NCI-H460 (cell line): ENCODE results near the gene TP53I13. TPM values are rescaled to one million over a fixed set of nuclear protein-coding genes. Genes with fewer than 3 reads are reported as not detected.
"Not testable (repeated sequence)": the region's sequence is repeated elsewhere in the genome, so short reads cannot be mapped to it uniquely, and the experiment has no call there.

Source experiments
- DNase-seq: peaks from one replicate; pipeline ENCODE4 v3.0.0-alpha.2; 2016; ENCODE audit warnings: low read depth; ENCODE audit errors: extremely low read depth
- polyA plus RNA-seq: library from polyadenylated mRNA; depleted of rRNA; stranded (reverse); fragments of >200 nt; gene quantifications from 2 replicates; pipeline ENCODE4 v1.2.3, GENCODE V29; 2014; cell fraction: nucleus; rRNA removed
- total RNA-seq: library from RNA; depleted of rRNA; stranded (reverse); fragments of >200 nt; shearing (Covaris generic); gene quantifications from 2 replicates; pipeline ENCODE4 v1.2.3, GENCODE V29; 2014; rRNA removed

TP53I13 gene
- 65.2 and 83.3 TPM in 2 replicates for total RNA-seq
- polyA plus RNA-seq: 284 and 327 TPM in 2 replicates

DNA sequence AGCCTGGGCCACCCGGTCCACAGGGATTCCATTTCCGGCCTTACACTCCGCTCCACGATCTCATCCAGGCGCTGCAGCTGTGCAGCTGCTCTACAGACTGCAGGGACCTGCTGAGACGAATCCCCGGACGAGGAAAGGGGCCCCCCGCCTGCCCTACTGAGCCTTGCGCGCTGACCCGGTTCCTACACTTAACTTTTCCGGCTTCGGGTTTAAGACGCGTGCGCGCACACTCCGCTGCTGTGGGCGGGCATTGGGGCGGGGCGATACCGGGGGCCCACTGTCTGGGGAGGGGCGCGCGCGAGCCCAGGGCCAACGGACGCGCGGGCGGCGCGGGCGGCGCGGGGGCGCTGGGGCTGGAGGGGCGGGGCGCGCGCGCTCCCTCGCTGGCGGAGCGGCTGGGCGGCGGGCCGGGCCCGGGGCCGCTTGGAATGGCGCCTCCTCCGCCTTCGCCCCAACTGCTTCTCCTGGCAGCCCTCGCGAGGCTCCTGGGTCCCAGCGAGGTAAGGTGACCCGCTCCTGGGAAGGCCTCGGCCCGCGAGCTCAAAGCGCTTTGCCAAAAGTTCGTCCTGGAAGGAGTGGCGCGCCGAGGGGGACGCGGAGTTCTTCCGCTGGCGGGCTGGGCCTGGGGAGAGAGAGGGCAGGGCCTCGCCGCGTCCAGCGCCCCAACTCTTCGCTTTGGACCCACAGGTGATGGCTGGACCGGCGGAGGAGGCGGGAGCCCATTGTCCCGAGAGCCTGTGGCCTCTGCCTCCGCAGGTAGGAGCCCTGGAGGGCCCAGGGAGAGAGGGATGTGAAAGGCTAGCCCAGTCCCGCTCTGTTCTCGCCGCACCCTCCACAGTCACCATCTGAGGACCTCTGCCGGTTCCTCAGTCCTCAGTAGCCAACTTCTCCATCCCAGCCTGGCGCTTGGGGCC, at the start of gene TP53I13:
TP53I13 (plus strand) TSS at position 371 of the 914 bp plus-strand sequence; CDS start at position 429, 58 bp downstream.
- DNase-seq: peak; percentile 82

DNA sequence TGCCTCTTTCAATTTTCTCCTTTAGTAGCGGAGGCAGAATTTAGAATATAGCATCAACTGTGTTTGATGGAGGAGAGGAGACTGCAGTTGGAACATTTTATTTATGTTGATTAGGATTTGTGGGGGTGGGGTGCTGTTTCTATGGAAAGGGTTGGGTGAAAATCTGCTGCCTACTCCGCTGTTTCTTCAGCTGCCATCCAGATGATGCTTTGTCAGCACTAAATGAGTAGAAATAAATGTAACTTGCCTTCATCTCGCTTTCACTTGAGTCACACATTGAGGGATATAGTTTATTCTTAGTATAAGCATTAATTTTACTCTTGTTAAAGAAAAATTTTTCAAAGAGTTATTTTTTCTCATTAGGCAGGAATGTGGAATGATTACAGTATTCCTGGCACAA, 43.8 kb upstream of the TP53I13 start:
- no peak for DNase-seq

DNA sequence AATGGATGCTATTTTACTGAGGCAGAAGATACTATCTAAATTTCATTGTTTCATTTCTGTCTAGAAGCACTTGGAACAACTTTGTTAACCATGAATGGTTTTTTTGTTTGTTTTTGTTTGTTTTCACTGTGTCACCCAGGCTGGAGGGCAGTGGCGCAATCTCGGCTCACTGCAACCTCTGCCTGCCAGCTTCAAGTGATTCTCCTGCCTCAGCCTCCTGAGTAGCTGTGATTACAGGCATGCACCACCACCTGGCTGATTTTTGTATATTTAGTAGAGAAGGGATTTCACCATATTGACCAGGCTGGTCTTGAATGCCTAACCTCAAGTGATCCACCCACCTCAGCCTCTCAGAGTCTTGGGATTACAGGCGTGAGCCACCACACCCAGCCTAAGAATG, 42.2 kb upstream of the TP53I13 start:
- no peak for DNase-seq

DNA sequence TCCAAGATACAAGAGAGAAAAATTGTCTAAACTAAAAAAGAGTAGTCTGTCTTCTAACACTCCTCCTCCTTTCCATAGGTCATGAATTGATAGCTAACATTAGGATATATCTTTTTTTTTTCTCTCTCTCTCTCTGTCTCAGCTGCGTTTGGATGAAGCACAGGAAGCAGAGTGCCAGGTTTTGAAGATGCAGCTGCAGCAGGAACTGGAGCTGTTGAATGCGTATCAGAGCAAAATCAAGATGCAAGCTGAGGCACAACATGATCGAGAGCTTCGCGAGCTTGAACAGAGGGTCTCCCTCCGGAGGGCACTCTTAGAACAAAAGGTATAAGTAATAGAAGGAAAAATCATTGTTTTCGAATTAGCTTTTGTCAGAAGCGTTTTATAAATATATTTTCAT, 34.5 kb upstream of the TP53I13 start:
- no peak for DNase-seq

GRCh38 chr17:29544066-29544465, 24.4 kb upstream of the TP53I13 start:
- DNase-seq: no peak

- DNase-seq: no peak
Observed at GRCh38 chr17:29546085-29546484, 22.4 kb upstream of the TP53I13 start.

- no peak for DNase-seq
Observed at GRCh38 chr17:29546830-29547229, 21.7 kb upstream of the TP53I13 start.

GRCh38 chr17:29549177-29549923, 19.2 kb upstream of the TP53I13 start:
- DNase-seq: no peak

GRCh38 chr17:29555840-29556239, 12.7 kb upstream of the TP53I13 start:
- no peak for DNase-seq

DNA sequence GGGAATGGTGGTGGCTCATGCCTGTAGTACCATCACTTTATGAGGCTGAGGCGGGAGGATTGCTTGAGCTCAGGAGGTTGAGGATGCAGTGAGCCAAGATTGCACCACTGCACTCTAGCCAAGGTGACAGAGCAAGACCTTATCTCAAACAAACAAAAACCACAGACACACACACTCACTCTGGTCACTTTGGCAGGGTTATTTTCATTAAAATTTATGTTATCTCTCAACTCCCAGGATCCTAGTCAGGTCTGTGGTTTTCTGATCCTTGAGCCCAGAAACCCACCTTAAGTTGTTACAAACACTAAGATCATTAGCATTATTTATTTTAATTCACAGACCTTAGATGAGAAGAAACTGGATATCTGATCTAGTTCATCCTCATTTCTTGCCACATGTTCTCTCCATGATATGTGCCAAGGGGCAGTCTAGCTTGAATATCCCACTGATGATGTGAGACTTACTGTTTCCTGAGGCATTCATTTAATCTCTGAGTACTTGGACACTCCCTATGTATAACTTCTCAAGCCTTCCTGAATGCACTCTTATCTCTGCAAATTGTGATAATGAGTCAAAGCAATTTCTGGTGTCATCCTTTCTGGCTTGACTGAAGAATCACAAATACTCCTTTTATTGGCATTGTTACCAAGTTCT, 11.3 kb upstream of the TP53I13 start:
- no peak for DNase-seq

DNA sequence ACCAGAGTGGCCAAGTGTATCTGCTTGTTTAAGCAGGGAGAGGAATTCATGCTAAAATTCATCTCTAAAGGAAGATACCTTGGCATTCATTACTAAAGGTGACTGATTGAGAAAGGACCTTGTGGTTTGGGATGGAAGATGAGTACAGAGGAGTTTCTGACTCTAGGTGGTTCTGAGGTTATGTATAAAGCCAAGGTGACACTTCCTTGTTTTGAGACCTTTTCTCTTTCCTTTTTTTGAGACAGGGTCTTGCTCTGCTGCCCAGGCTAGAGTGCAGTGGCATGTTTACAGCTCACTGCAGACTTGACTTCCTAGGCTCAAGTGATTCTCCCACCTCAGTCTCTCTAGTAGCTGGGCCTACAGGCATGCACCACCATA, 10.8 kb upstream of the TP53I13 start:
- DNase-seq: no peak

DNA sequence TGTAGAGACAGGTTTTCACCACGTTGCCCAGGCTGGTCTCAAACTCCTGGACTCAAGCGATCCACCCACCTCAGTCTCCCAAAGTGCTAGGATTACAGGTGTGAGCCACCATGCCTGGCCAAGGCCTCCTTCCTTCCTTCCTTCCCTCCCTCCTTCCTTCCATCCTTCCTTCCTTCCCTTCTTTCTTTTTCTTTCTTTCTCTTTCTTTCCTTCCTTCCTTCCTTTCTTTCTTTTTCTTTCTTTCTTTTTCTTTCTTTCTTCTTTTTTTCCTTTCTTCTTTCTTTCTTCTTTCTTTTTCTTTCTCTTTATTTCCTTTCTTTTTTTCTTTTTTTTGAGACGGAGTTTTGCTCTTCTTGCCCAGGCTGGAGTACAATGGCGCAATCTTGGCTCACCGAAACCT, 10.4 kb upstream of the TP53I13 start:
- DNase-seq: not testable (repeated sequence)

DNA sequence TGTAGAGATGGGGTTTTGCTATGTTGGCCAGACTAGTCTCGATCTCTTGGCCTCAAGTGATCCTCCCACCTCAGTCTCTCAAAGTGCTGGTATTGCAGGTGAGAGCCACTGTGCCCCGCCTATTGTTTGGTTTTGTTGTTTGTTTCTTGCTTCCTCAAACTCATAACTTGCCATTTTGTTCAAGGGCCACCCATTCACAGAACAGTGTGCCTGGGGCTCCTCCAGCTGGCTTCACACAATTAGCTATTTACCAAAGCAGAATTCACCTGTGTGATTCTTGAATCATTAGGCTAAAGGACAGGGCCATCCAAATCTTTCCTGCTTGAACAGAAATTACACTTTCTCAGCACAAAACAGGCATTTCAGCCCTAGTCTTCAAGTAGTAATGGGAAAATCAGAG, 8.9 kb upstream of the TP53I13 start:
- DNase-seq: no peak

DNA sequence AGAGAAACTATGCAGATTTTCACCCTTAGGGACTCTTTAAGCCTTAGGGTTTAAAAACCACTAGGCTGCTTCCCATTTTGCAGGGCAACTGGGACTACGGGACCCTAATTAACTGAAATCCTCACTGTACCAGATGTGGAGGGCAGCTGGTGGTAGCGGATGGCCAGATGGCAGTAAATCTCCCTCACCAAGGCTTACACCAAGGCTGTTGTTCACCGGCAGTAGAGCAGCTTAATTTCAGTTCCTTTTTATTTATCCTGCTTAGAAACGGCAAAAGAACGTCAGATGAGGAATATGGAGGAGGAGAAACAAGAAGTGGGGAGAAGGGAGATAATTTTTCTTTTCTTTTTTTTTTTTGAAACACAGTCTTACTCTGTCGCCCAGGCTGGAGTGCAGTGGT, 8.2 kb upstream of the TP53I13 start:
- no peak for DNase-seq

- DNase-seq: no peak
Observed at GRCh38 chr17:29561554-29562517, 6.7 kb upstream of the TP53I13 start.

DNA sequence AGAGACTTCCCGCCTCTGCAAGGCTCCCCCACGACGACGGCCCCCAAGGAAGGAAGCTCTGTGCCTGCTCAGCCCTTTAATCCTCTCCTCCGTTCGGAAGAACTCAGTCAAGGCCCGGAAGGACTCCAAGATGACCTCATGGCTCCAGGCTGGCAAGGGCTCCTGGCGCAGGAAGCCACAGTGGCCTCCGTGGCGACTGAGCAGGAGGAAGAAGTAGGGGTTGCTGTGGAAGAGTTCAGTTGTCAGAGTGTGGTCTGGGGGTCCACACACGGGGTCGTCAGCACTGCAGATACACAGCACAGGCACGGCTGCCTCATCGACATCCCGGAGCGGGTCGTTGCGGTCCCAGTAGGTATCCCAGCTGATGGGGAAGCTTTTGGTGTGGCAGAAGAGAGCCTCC, 5.9 kb upstream of the TP53I13 start:
- DNase-seq: no peak

GRCh38 chr17:29563816-29564215, 4.7 kb upstream of the TP53I13 start:
- DNase-seq: no peak

DNA sequence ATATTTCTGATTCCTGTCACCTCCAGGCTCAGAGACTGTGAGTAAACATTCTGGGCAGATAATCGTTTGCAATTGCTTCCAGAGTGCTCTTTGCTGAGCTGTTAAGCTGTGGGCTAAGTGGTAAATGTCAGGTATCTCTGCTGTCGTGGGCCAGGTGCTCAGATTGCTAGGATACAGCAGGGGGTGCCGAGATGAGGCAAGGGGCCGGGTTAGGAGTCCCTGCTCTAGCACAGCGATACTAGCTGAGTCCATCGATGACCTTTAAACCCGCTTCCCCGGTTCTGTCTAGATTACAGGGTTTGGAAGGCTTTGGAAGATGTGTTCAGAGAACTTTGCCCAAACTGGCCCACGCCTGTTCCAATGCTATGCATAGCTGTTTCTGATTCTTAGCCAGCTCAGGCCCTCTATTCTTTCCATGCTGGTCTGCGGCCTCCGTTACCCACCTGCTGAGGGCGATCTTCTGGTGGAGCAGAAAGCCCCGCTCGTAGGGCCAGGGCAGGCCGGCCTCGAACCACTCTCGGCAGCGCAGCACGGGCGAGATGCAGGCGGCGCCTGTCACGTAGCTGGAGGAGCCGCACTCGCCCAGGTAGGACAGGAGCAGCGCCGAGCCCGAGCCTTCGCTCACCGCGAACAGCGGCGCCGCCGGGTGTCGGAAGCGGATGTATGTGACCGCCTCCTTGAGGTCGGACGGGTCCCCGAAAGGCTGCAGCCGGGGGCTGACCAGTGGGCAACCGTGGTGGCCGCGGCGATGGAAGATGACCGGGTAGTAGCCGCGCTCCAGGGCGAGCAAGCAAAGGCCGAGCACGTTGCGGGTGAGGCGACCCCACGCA, 2.6 kb upstream of the TP53I13 start:
- DNase-seq: no peak
